ENCODE data around the gene XAGE2. TPM values are rescaled to one million over a fixed set of nuclear protein-coding genes. Genes with fewer than 3 reads are reported as not detected.
"Not testable (repeated sequence)": the region's sequence is repeated elsewhere in the genome, so short reads cannot be mapped to it uniquely, and the experiment has no call there.

The XAGE2 gene
- total RNA-seq (2021) (not detected in 2 replicates), Bru-seq, nascent RNA (percentile 9 among the genes with signal in this experiment), BruChase-seq, experiment 1, labeled RNA remaining after a 2-hour chase (not detected), BruChase-seq, experiment 2, labeled RNA remaining after a 6-hour chase (percentile 9 among the genes with signal in this experiment)
- long read RNA-seq, result 0 reads

GRCh38 chrX:52368368-52369055 is at the start of gene XAGE2:
TSS of gene XAGE2 (plus strand) at chrX:52369021. CDS start at chrX:52370015, 994 bp downstream.
- H3K9me2 ChIP-seq (ENCODE audit: insufficient read depth), result no peaks in the 10 kb centered on the region
- H3K4me1 ChIP-seq (replicated peaks; ENCODE audit: insufficient read depth), result no peaks in the 10 kb centered on the region
- no peaks in the 10 kb centered on the region for H3K27me3 ChIP-seq (ENCODE audit: insufficient read depth, low read depth)
- intact Hi-C loops (cut with micrococcal nuclease; ENCODE audit: unreplicated experiment), result no loop called here
- H4K20me1 ChIP-seq (ENCODE audit: insufficient read depth), result no peaks in the 10 kb centered on the region
- ChIA-PET POLR2A (ENCODE audit: unreplicated experiment) (no interaction called here), CTCF (no interaction called here)
- H2AFZ ChIP-seq, result no peak within 1 kb of the TSS
- H3K9me3 ChIP-seq (ENCODE audit: insufficient read depth, low read depth), result no peaks in the 10 kb centered on the region
- no TSS peak for BruUV-seq (replicated peaks)
- no peak for DNase-seq
- no peaks in the 10 kb centered on the region for H3K79me2 ChIP-seq (ENCODE audit: low read depth)
- H3K36me3 ChIP-seq (ENCODE audit: low read depth), result no peaks in the 10 kb centered on the region
- H3K27ac ChIP-seq, result no peak within 1 kb of the TSS
- H3K4me3 ChIP-seq, result no peak within 1 kb of the TSS
- no peak within 1 kb of the TSS for H3K4me2 ChIP-seq
- TF ChIP-seq CTCF (conservative IDR thresholded peaks at IDR 0.05) (no peak), EZH2 (IDR thresholded peaks at IDR 0.05; ENCODE audit: low read depth) (no peak)
- no peaks in the 10 kb centered on the region for H3F3A ChIP-seq (ENCODE audit: insufficient read depth, low read depth)

GRCh38 chrX:52337410-52337809 is 31.4 kb upstream of the XAGE2 start:
- CTCF ChIA-PET, result no interaction called here
- intact Hi-C loops (cut with micrococcal nuclease; ENCODE audit: unreplicated experiment), result no loop called here
- BruUV-seq (replicated peaks), result no TSS peak

GRCh38 chrX:52341493-52341892 is 27.3 kb upstream of the XAGE2 start:
- CTCF ChIA-PET, result no interaction called here
- no peaks in the 10 kb centered on the region for H4K20me1 ChIP-seq (ENCODE audit: insufficient read depth)
- no peaks in the 10 kb centered on the region for H3F3A ChIP-seq (ENCODE audit: insufficient read depth, low read depth)
- no peaks in the 10 kb centered on the region for H3K4me1 ChIP-seq (replicated peaks; ENCODE audit: insufficient read depth)
- no peak overlapping the region for H3K27ac ChIP-seq
- H3K36me3 ChIP-seq (ENCODE audit: low read depth), result no peaks in the 10 kb centered on the region
- intact Hi-C loops (cut with micrococcal nuclease; ENCODE audit: unreplicated experiment), result no loop called here
- no peaks in the 10 kb centered on the region for H3K9me2 ChIP-seq (ENCODE audit: insufficient read depth)
- H3K4me3 ChIP-seq, result no peak overlapping the region
- H3K4me2 ChIP-seq, result no peak overlapping the region
- DNase-seq, result peak in 1 of 2 experiments; percentile 38
- no peaks in the 10 kb centered on the region for H3K27me3 ChIP-seq (ENCODE audit: insufficient read depth, low read depth)
- no peaks in the 10 kb centered on the region for H3K9me3 ChIP-seq (ENCODE audit: insufficient read depth, low read depth)
- H2AFZ ChIP-seq, result no peak overlapping the region
- no TSS peak for BruUV-seq (replicated peaks)
- H3K79me2 ChIP-seq (ENCODE audit: low read depth), result no peaks in the 10 kb centered on the region
- TF ChIP-seq CTCF (conservative IDR thresholded peaks at IDR 0.05), result no peak
- TF ChIP-seq EZH2 (IDR thresholded peaks at IDR 0.05; ENCODE audit: low read depth), result no peak
- POLR2A ChIA-PET (ENCODE audit: unreplicated experiment), result no interaction called here

More at GRCh38 chrX:52337410-52337809, 31.4 kb upstream of the XAGE2 start:
- POLR2A ChIA-PET (ENCODE audit: unreplicated experiment), result no interaction called here
- no peaks in the 10 kb centered on the region for H3K9me3 ChIP-seq (ENCODE audit: insufficient read depth, low read depth)
- H3K36me3 ChIP-seq (ENCODE audit: low read depth), result no peaks in the 10 kb centered on the region
- no peaks in the 10 kb centered on the region for H3F3A ChIP-seq (ENCODE audit: insufficient read depth, low read depth)
- no peaks in the 10 kb centered on the region for H4K20me1 ChIP-seq (ENCODE audit: insufficient read depth)
- H3K4me1 ChIP-seq (replicated peaks; ENCODE audit: insufficient read depth), result no peaks in the 10 kb centered on the region
- TF ChIP-seq CTCF (conservative IDR thresholded peaks at IDR 0.05), result no peak
- TF ChIP-seq EZH2 (IDR thresholded peaks at IDR 0.05; ENCODE audit: low read depth), result no peak
- no peak overlapping the region for H3K27ac ChIP-seq
- no peaks in the 10 kb centered on the region for H3K9me2 ChIP-seq (ENCODE audit: insufficient read depth)
- no peak for DNase-seq
- H3K4me3 ChIP-seq, result no peak overlapping the region
- no peak overlapping the region for H2AFZ ChIP-seq
- H3K79me2 ChIP-seq (ENCODE audit: low read depth), result no peaks in the 10 kb centered on the region
- H3K4me2 ChIP-seq, result no peak overlapping the region
- no peaks in the 10 kb centered on the region for H3K27me3 ChIP-seq (ENCODE audit: insufficient read depth, low read depth)

- CTCF ChIA-PET; H3K79me2 ChIP-seq (ENCODE audit: low read depth); H3K9me2 ChIP-seq (ENCODE audit: insufficient read depth); H3K4me3 ChIP-seq; H3K27ac ChIP-seq; intact Hi-C loops (cut with micrococcal nuclease; ENCODE audit: unreplicated experiment); BruUV-seq (replicated peaks); H3K4me2 ChIP-seq; H3F3A ChIP-seq (ENCODE audit: insufficient read depth, low read depth); H3K36me3 ChIP-seq (ENCODE audit: low read depth); H4K20me1 ChIP-seq (ENCODE audit: insufficient read depth); H2AFZ ChIP-seq; H3K9me3 ChIP-seq (ENCODE audit: insufficient read depth, low read depth); DNase-seq; POLR2A ChIA-PET (ENCODE audit: unreplicated experiment); H3K4me1 ChIP-seq (replicated peaks; ENCODE audit: insufficient read depth); H3K27me3 ChIP-seq (ENCODE audit: insufficient read depth, low read depth): not testable (repeated sequence)
Observed at GRCh38 chrX:52343131-52343530, 25.7 kb upstream of the XAGE2 start.
